Omental fat pad (tissue), 4 donors: ENCODE results near the gene ARAP1. TPM values are rescaled to one million over a fixed set of nuclear protein-coding genes. Genes with fewer than 3 reads are reported as not detected.
A peak's percentile ranks its signal among the peaks of the same experiment; 100 is the strongest.

Experiments used
- ATAC-seq: fragments of 150-250 bp; one replicate; pipeline ENCODE4 v1.9.1; 2016; ENCODE audit warnings: mild to moderate bottlenecking, moderate library complexity; ENCODE audit not compliant: low FRiP score
- DNase-seq: peaks from one replicate; pipeline ENCODE4 v3.0.0-alpha.2; 2019; ENCODE audit warnings: low spot score
- CTCF ChIP-seq, 3 donors: fragments of 450-650 bp; IDR thresholded peaks; one replicate each; pipeline ENCODE4 v1.5.1; 2016 to 2017; ENCODE audit warnings: antibody characterized with exemption in 3 of 3, mild to moderate bottlenecking in 3 of 3, moderate library complexity in 2 of 3
- total RNA-seq, 4 donors: library from RNA; depleted of rRNA; stranded (reverse); fragments of >200 nt; gene quantifications; one replicate each; pipeline ENCODE4 v1.1.0, GENCODE V29; 2016

ARAP1 gene
- total RNA-seq, 4 donors from 2014 or later, result 112 to 204 (median 123) TPM

DNA sequence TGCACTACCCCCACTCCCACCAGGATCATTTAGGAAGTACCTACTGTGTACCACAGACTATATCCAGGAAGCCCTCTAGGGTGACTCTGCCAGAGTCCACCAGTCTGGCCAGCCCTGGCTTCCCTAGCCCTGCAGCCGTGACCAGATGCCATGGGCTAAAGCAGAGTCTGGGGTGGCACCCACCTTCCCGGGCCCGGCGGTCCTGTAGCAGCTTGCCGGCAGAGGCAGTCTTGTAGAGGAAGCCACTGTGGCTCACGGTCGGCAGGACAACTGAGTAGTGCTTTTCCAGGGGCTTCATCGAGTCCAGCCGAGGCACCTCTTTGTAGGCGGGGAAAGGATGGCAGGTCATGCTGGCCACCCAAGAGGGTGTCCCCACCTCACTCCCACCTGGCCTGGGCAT lies 50.7 kb downstream of the ARAP1 start:
- DNase-seq (no peak), ATAC-seq (no peak)
- no peak for TF ChIP-seq CTCF (IDR thresholded peaks at IDR 0.05)

DNA sequence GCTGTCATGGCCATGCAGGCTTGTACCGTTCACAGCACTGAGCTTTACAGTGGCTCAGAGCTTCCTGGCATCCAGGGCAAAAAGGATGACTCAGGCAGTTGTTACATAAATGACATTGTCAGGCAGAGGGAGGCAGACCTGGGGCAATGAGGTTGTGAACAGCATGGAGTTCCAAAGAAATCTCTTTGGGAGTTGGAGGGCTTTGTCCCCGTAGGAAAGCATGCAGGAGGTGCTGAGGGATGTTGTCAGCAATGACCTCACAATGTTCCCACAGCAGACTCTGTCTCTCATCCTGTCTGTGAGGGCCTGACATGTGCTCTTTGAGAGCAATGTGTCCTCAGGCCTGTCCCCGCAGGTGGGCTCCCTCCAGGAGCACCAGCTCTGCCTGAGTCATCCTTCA lies 52.1 kb downstream of the ARAP1 start:
- ATAC-seq, result no peak
- no peak for TF ChIP-seq CTCF (IDR thresholded peaks at IDR 0.05)
- DNase-seq, result no peak

- TF ChIP-seq CTCF (IDR thresholded peaks at IDR 0.05), result no peak
- no peak for DNase-seq
- ATAC-seq, result no peak
These were observed 54.4 kb downstream of the ARAP1 start for GRCh38 chr11:72697814-72698213.

DNA sequence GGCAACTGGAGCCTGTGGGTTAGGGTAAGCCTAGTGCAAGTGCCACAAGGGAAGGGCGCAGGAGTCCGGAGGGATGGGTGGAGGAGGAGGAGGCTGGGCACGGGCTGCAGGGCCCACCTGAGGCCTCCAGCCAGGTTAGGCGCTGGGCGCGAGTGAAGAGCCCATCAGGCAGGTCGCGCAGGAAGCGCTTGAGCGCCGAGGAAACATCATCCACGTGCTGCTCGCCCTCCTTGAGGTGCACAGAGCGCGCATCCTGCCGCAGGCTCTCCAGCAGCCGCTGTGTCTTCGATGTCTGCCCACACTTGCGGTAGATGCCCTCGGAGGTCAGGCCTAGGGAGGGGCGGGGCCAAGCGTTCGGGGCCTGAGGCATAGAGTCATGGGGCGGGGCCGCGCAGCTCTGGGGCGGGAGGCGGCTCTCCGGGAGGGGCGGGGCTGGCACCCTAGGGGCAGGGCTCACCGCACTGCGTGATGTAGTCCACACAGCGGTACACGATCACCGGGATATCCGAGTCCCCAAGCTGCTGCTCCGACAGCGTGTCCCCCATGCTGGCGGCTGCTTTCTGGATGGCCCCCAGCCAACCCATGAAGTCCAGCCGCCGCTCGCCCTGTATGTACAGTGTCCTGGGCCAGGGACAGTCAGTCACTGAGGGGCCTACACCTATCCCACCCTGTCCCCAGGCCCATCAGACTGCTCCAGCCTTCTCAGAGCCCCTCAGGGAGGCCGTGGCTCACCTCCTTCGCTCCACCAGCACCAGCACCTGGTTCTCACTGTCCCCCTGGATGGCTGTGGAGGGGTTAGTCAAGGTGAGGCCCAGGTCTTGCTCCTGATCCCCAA lies 55.1 kb downstream of the ARAP1 start:
- ATAC-seq (peak; percentile 60), DNase-seq (no peak)

DNA sequence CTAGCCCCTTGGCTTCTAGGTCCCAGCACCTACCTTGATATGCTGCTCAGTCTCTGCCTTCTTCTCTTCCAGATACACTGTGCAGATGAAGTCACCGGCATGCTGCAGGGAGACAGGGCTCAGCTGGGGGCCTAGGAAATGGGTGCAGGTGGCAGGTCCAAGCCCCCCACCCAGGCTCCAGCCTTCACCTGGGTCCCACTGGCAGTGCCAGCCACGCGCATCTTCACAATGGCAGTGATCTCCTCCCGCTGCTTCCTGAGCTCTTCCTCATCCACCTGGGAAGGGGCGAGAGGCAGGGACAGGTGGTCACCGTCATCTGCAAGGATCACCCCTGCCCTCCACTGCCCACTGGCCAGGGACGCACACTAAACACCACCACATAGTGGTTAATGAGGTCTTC lies 56.9 kb downstream of the ARAP1 start:
- no peak for DNase-seq

More for the DNA sequence above, 55.1 kb downstream of the ARAP1 start:
- no peak for TF ChIP-seq CTCF (IDR thresholded peaks at IDR 0.05)

DNA sequence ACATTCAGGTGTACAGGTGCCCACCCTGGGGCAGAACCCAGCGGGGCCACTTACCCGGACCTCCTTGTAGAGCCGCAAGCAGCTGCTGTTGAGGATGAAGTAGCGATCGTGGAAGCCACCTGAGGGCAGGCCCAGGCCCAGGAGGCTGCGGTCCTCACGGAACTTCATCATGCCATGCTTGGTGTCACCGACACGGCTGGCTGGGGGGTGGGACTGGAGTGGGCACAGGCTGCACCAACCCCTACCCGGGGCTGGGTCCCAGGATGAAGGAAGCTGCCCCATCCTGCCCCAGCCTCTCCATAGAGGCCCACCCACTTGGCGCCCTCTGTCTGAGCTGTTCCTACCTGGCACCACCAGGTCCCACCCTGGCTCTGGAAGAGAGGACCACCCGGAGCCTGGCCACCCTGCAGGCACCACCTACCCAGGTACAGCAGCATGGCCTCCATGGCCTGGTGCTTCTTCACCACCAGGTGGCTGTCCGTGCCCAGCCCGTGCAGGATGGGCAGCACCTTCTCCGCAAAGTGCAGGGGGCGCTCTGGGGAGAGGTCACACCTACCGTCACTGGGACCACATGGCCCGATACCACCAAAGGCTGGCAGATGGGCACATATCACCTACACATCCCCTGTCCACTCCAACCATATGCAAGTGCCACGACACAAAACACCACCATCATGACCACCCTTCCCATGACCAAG lies 58.8 kb downstream of the ARAP1 start:
- ATAC-seq, result no peak
- TF ChIP-seq CTCF (IDR thresholded peaks at IDR 0.05), result no peak
- no peak for DNase-seq

More for the DNA sequence above, 56.9 kb downstream of the ARAP1 start:
- no peak for ATAC-seq
- no peak for TF ChIP-seq CTCF (IDR thresholded peaks at IDR 0.05)
